CD4-positive, alpha-beta T cell (primary cell): ENCODE data around the gene PLD4. TPM values are rescaled to one million over a fixed set of nuclear protein-coding genes. Genes with fewer than 3 reads are reported as not detected.

Experiments
- ATAC-seq: fragments of 200-7000 bp; cut with Tn5 transposase; one replicate; pipeline ENCODE4 v1.10.0; 2022; ENCODE audit warnings: mild to moderate bottlenecking; ENCODE audit not compliant: poor library complexity
- CTCF ChIA-PET: fragments of 350-600 bp; sonication (Branson Sonifier 250); formaldehyde crosslinking; loops from one replicate; lab custom pipeline; 2021; ENCODE audit warnings: antibody characterized with exemption, inconsistent platforms; lab: Charles Lee
- POLR2A ChIA-PET: fragments of 350-600 bp; sonication (Branson Sonifier 250); formaldehyde crosslinking; loops from one replicate; lab custom pipeline; 2021; ENCODE audit warnings: antibody characterized with exemption, inconsistent platforms; lab: Charles Lee
- DNase-seq, 14 experiments: peaks; one replicate each; pipeline ENCODE4 v3.0.0-alpha.2; 2013 to 2020; ENCODE audit warnings: mixed read lengths in 2 of 14
- H3K27ac ChIP-seq, 2 donors: one replicate each; pipeline versions ENCODE4 v1.5.1 to v1.7.0; 2013; ENCODE audit warnings: low read length in 2 of 2, low read depth in 1 of 2, mild to moderate bottlenecking in 1 of 2
- H3K27me3 ChIP-seq, 2 experiments: 1 replicate in 1 of 2; 2 replicates in 1 of 2; pipeline versions ENCODE4 v1.6.1 to v1.7.0; 2013; ENCODE audit warnings: low read length in 2 of 2, control low read depth in 1 of 2, mild to moderate bottlenecking in 1 of 2, moderate library complexity in 1 of 2; ENCODE audit not compliant: insufficient read depth in 2 of 2, control insufficient read depth in 1 of 2
- H3K36me3 ChIP-seq: one replicate; pipeline ENCODE4 v1.6.1; 2013; ENCODE audit warnings: low read length, control low read depth; ENCODE audit not compliant: insufficient read depth
- H3K4me1 ChIP-seq: one replicate; pipeline ENCODE4 v1.6.1; 2013; ENCODE audit warnings: low read length, control low read depth; ENCODE audit not compliant: insufficient read depth
- H3K4me3 ChIP-seq: one replicate; pipeline ENCODE4 v1.5.1; 2013; ENCODE audit warnings: mild to moderate bottlenecking, low read length, moderate library complexity
- H3K9me3 ChIP-seq, 2 experiments: 1 replicate in 1 of 2; 2 replicates in 1 of 2; pipeline versions ENCODE4 v1.6.1 to v1.7.0; 2013; ENCODE audit warnings: low read length in 2 of 2, mild to moderate bottlenecking in 2 of 2, control low read depth in 1 of 2, moderate library complexity in 1 of 2; ENCODE audit not compliant: control insufficient read depth in 1 of 2, insufficient read depth in 1 of 2
- H3K27ac Mint-ChIP-seq: one replicate; pipeline ENCODE4 v1.8.0; 2020; ENCODE audit warnings: mixed read lengths
- H3K27me3 Mint-ChIP-seq: one replicate; pipeline ENCODE4 v1.8.0; 2021; ENCODE audit warnings: mixed read lengths
- H3K36me3 Mint-ChIP-seq: one replicate; pipeline ENCODE4 v1.8.0; 2021; ENCODE audit warnings: low read depth, mixed read lengths
- H3K4me1 Mint-ChIP-seq: one replicate; pipeline ENCODE4 v1.8.0; 2021; ENCODE audit warnings: low read depth, mixed read lengths
- H3K4me3 Mint-ChIP-seq: one replicate; pipeline ENCODE4 v1.8.0; 2020; ENCODE audit warnings: mild to moderate bottlenecking, mixed read lengths
- H3K9me3 Mint-ChIP-seq: one replicate; pipeline ENCODE4 v1.8.0; 2020; ENCODE audit warnings: mixed read lengths
- intact Hi-C, 2 experiments: fragments of 100-400 bp; cut with DNase I in 1 of 2; cut with micrococcal nuclease in 1 of 2; formaldehyde crosslinking; loops; one replicate each; pipeline versions ENCODE4 v1.15.1 to v1.9.0; 2023 to 2025; cut with DNase I, micrococcal nuclease
- total RNA-seq, 174 experiments: library from RNA in 2 of 174; stranded (reverse) in 2 of 174; gene quantifications; one replicate each; pipeline ENCODE4 v1.2.3 and lab custom pipeline; 2021 to 2026
- TF ChIP-seq, protein P1 (sequence below): fragments of 200-600 bp; IDR thresholded peaks from one replicate; pipeline ENCODE4 v1.8.0; 2022; ENCODE audit warnings: antibody characterized with exemption, mild to moderate bottlenecking

Gene PLD4
- total RNA-seq, 2 experiments from 2014 or later = 1.6 to 2.1 TPM

DNA sequence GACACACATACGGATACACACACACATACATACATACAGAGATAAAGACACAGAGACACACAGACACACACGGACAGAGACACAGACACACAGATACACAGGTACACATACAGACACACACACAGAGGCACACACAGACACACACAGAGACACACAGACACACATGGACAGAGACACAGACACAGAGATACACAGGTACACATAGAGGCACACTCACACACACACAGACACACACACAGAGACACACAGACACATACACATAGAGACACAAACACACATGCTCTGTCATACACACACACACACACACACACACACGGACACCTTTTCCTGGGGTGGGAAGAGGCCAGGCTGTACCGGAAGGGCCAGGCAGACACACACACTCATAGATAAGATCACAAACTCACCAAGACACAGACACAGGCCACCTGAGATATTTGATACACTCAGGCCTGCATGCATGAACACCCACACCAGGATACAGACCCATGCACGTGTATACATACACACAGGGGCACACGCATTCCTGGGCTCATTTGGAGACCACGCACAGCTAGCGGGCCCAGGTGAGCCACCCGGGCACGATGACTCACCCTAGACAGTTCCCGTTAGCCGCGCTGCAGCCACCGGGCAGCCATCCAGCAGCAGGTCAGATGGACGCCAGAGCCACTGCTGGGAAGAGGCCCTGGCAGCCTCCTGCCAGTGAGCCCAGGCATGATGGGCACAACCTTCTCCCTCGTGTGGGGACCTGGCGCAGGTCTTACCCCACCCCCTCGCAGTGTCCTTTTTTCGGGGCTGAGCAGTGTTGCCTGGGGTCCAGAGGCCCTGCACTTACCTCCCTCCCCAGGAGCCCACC lies 55.3 kb downstream of the PLD4 start:
- H3K27me3 ChIP-seq = peaks cover 24 to 25% of the 10 kb centered on the region in 2 experiments
- no peak for DNase-seq
- peaks cover 0 to 11% of the 10 kb centered on the region in 2 experiments for H3K9me3 ChIP-seq
- H3K36me3 Mint-ChIP-seq = no peaks in the 10 kb centered on the region
- TF ChIP-seq, protein P1, sequence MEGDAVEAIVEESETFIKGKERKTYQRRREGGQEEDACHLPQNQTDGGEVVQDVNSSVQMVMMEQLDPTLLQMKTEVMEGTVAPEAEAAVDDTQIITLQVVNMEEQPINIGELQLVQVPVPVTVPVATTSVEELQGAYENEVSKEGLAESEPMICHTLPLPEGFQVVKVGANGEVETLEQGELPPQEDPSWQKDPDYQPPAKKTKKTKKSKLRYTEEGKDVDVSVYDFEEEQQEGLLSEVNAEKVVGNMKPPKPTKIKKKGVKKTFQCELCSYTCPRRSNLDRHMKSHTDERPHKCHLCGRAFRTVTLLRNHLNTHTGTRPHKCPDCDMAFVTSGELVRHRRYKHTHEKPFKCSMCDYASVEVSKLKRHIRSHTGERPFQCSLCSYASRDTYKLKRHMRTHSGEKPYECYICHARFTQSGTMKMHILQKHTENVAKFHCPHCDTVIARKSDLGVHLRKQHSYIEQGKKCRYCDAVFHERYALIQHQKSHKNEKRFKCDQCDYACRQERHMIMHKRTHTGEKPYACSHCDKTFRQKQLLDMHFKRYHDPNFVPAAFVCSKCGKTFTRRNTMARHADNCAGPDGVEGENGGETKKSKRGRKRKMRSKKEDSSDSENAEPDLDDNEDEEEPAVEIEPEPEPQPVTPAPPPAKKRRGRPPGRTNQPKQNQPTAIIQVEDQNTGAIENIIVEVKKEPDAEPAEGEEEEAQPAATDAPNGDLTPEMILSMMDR = no peak
- no peak overlapping the region for H3K27ac Mint-ChIP-seq
- no peaks in the 10 kb centered on the region for H3K36me3 ChIP-seq
- H3K4me1 Mint-ChIP-seq = peaks cover 5% of the 10 kb centered on the region
- no peak for ATAC-seq
- H3K4me3 Mint-ChIP-seq = peak overlapping the region; percentile 49
- H3K4me1 ChIP-seq = peaks cover 26% of the 10 kb centered on the region
- H3K4me3 ChIP-seq = no peak overlapping the region
- H3K27ac ChIP-seq = no peak overlapping the region
- CTCF ChIA-PET = no interaction called here
- H3K9me3 Mint-ChIP-seq = no peaks in the 10 kb centered on the region
- H3K27me3 Mint-ChIP-seq = peaks cover 32% of the 10 kb centered on the region
- intact Hi-C loops = loop anchor here in 1 of 2 experiments (5.0 kb wide), 1 partner anchor 202 kb away; the partner anchor contains the start of gene NUDT14
- POLR2A ChIA-PET = no interaction called here

DNA sequence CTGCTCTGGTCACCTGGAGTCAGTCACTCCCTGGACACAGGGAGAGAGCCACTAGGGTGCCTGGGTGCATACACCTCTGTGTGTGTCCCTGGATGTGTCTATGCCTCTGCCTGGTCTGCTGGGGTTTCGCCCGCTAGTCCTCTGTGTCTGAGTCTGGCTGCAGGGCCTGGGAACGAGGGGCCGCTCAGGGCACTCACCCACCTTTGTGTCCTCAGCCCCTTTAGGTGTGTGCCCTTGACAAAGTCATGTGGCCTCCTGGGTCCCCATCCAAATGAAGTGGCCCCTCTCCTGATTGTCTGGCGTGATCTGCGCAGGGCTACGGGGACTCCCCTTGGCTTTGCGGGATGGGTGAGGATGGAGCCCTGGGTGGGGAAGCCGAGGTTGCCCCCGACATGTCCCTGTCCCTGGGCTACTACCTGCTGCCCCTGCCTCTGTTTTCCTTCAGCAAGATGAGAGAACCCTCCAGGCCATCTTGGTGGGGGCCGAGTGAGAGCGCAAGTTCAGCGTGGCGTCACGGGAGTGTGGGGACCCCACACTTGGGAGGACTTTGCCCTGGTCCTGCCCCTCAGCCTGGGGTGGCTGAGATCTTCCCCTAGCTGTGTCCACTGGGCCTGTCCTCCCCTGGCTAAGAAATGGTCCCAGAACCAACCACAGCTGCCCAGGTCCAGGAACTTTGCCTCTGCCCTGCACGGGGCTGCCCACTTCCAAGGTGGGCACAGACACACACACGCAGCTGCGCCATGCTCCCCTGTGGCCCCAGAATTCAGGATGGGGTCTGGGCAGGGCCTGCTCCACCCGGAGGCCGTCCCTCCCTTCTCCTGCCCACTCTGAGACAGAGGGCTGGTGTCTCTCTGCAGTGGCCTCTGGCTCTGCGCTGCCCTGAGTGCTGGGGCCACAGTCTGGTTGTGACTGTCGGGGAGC lies 56.2 kb downstream of the PLD4 start:
- Mint-ChIP-seq H3K4me3 (no peak overlapping the region), H3K4me1 (peaks cover 5% of the 10 kb centered on the region), H3K27me3 (peaks cover 32% of the 10 kb centered on the region), H3K9me3 (no peaks in the 10 kb centered on the region), H3K36me3 (no peaks in the 10 kb centered on the region), H3K27ac (no peak overlapping the region)
- Histone ChIP-seq H3K4me3 (no peak overlapping the region), H3K36me3 (no peaks in the 10 kb centered on the region), H3K27me3 (peaks cover 21 to 25% of the 10 kb centered on the region in 2 experiments), H3K9me3 (peaks cover 0 to 11% of the 10 kb centered on the region in 2 experiments), H3K27ac (no peak overlapping the region), H3K4me1 (peaks cover 24% of the 10 kb centered on the region)
- DNase-seq = peak in 1 of 14 experiments; percentile 10
- ChIA-PET POLR2A (no interaction called here), CTCF (interaction anchor here (2.9 kb wide), 1 partner anchor 65 kb away, joined by 11 read pairs; no protein-coding TSS in a partner anchor)
- ATAC-seq = no peak
- TF ChIP-seq, protein P1 = no peak
- intact Hi-C loops = loop anchor here in 1 of 2 experiments (5.0 kb wide), 1 partner anchor 201 kb away; the partner anchor contains the start of gene NUDT14
